T follicular helper cell (primary cell): ENCODE results near the gene SLX9.
"Not testable (repeated sequence)": the region's sequence is repeated elsewhere in the genome, so short reads cannot be mapped to it uniquely, and the experiment has no call there.

Experiments used
- DNase-seq: peaks from one replicate; pipeline ENCODE4 v3.0.0-alpha.2; 2020; ENCODE audit warnings: low read depth

The SLX9 gene

GRCh38 chr21:45019887-45020537 lies 80.2 kb downstream of the SLX9 start:
- DNase-seq, result no peak

GRCh38 chr21:45020629-45021427 lies 81.0 kb downstream of the SLX9 start:
- DNase-seq, result no peak

GRCh38 chr21:45021428-45022347 lies 81.9 kb downstream of the SLX9 start:
- DNase-seq, result no peak

GRCh38 chr21:45022348-45022675 lies 82.5 kb downstream of the SLX9 start:
- no peak for DNase-seq

GRCh38 chr21:45022736-45023135 lies 82.9 kb downstream of the SLX9 start:
- DNase-seq, result no peak

- not testable (repeated sequence) for DNase-seq
Observed at GRCh38 chr21:45024516-45024915, 84.7 kb downstream of the SLX9 start.

- DNase-seq, result no peak
Observed at GRCh38 chr21:45026066-45026745, 86.4 kb downstream of the SLX9 start.
